ENCODE data around the gene UBE2J2.
A peak's percentile ranks its signal among the peaks of the same experiment; 100 is the strongest.
"Not testable (repeated sequence)": the region's sequence is repeated elsewhere in the genome, so short reads cannot be mapped to it uniquely, and the experiment has no call there.

The UBE2J2 gene

GRCh38 chr1:1273512-1274298 lies at the start of gene UBE2J2:
Gene UBE2J2, minus strand, starts transcription at chr1:1273854. Its CDS starts 5,862 bp downstream, at chr1:1267992.
- DNase-seq (ENCODE audit: low read depth in 4 of 4, low spot score in 1 of 4): peak; percentile 86 to 94 (median 90)

GRCh38 chr1:1322952-1323351 lies 49.3 kb upstream of the UBE2J2 start:
- DNase-seq (ENCODE audit: low read depth in 4 of 4, low spot score in 1 of 4): no peak

GRCh38 chr1:1322418-1322817 lies 48.8 kb upstream of the UBE2J2 start:
- DNase-seq (ENCODE audit: low read depth in 4 of 4, low spot score in 1 of 4): no peak

- DNase-seq (ENCODE audit: low read depth in 4 of 4, low spot score in 1 of 4): no peak
These were observed 47.8 kb upstream of the UBE2J2 start for GRCh38 chr1:1321477-1321876.

- no peak for DNase-seq (ENCODE audit: low read depth in 4 of 4, low spot score in 1 of 4)
These were observed 47.2 kb upstream of the UBE2J2 start for GRCh38 chr1:1320666-1321448.

- no peak for DNase-seq (ENCODE audit: low read depth in 4 of 4, low spot score in 1 of 4)
These were observed 45.9 kb upstream of the UBE2J2 start for GRCh38 chr1:1319646-1319941.

GRCh38 chr1:1318777-1319645 lies 45.4 kb upstream of the UBE2J2 start:
- DNase-seq (ENCODE audit: low read depth in 4 of 4, low spot score in 1 of 4): no peak

- DNase-seq (ENCODE audit: low read depth in 4 of 4, low spot score in 1 of 4): no peak
These were observed 44.5 kb upstream of the UBE2J2 start for GRCh38 chr1:1318131-1318652.

- DNase-seq (ENCODE audit: low read depth in 4 of 4, low spot score in 1 of 4): no peak
These were observed 43.8 kb upstream of the UBE2J2 start for GRCh38 chr1:1317420-1317819.

- not testable (repeated sequence) for DNase-seq (ENCODE audit: low read depth in 4 of 4, low spot score in 1 of 4)
These were observed 42.5 kb upstream of the UBE2J2 start for GRCh38 chr1:1316199-1316598.

GRCh38 chr1:1315435-1315954 lies 41.8 kb upstream of the UBE2J2 start:
- no peak for DNase-seq (ENCODE audit: low read depth in 4 of 4, low spot score in 1 of 4)

- DNase-seq (ENCODE audit: low read depth in 4 of 4, low spot score in 1 of 4): no peak
These were observed 41.2 kb upstream of the UBE2J2 start for GRCh38 chr1:1314678-1315335.

GRCh38 chr1:1314237-1314586 lies 40.6 kb upstream of the UBE2J2 start:
- no peak for DNase-seq (ENCODE audit: low read depth in 4 of 4, low spot score in 1 of 4)

- no peak for DNase-seq (ENCODE audit: low read depth in 4 of 4, low spot score in 1 of 4)
These were observed 40.0 kb upstream of the UBE2J2 start for GRCh38 chr1:1313500-1314236.

- no peak for DNase-seq (ENCODE audit: low read depth in 4 of 4, low spot score in 1 of 4)
These were observed 39.0 kb upstream of the UBE2J2 start for GRCh38 chr1:1312450-1313314.

- no peak for DNase-seq (ENCODE audit: low read depth in 4 of 4, low spot score in 1 of 4)
These were observed 37.8 kb upstream of the UBE2J2 start for GRCh38 chr1:1311107-1312104.

- DNase-seq (ENCODE audit: low read depth in 4 of 4, low spot score in 1 of 4): no peak
These were observed 36.9 kb upstream of the UBE2J2 start for GRCh38 chr1:1310476-1311053.

GRCh38 chr1:1310109-1310385 lies 36.4 kb upstream of the UBE2J2 start:
- DNase-seq (ENCODE audit: low read depth in 4 of 4, low spot score in 1 of 4): no peak
